Muscle layer of duodenum (tissue), 2 donors: Measurements from ENCODE around the gene HOXD8.

ENCODE experiments used
- H3K27ac ChIP-seq: one replicate; pipeline ENCODE4 v1.7.0; 2013; ENCODE audit warnings: mild to moderate bottlenecking, low read length
- H3K27me3 ChIP-seq: one replicate; pipeline ENCODE4 v1.7.0; 2013; ENCODE audit warnings: low read depth, mild to moderate bottlenecking, control low read depth, low read length
- H3K36me3 ChIP-seq, 2 donors: one replicate each; pipeline ENCODE4 v1.7.0; 2013; ENCODE audit warnings: low read length in 2 of 2, control low read depth in 1 of 2, mild to moderate bottlenecking in 1 of 2; ENCODE audit not compliant: insufficient read depth in 2 of 2, control insufficient read depth in 1 of 2
- H3K4me1 ChIP-seq, 2 donors: one replicate each; pipeline ENCODE4 v1.7.0; 2013; ENCODE audit warnings: low read length in 2 of 2, mild to moderate bottlenecking in 2 of 2, control low read depth in 1 of 2, moderate library complexity in 1 of 2; ENCODE audit not compliant: insufficient read depth in 2 of 2, control insufficient read depth in 1 of 2
- H3K4me3 ChIP-seq, 2 donors: one replicate each; pipeline ENCODE4 v1.7.0; 2013; ENCODE audit warnings: low read length in 2 of 2, low read depth in 1 of 2, mild to moderate bottlenecking in 1 of 2
- H3K9me3 ChIP-seq, 2 donors: one replicate each; pipeline ENCODE4 v1.7.0; 2013; ENCODE audit warnings: low read length in 2 of 2, control low read depth in 1 of 2, mild to moderate bottlenecking in 1 of 2; ENCODE audit not compliant: control insufficient read depth in 1 of 2
- donor health status: healthy.

Gene HOXD8

DNA sequence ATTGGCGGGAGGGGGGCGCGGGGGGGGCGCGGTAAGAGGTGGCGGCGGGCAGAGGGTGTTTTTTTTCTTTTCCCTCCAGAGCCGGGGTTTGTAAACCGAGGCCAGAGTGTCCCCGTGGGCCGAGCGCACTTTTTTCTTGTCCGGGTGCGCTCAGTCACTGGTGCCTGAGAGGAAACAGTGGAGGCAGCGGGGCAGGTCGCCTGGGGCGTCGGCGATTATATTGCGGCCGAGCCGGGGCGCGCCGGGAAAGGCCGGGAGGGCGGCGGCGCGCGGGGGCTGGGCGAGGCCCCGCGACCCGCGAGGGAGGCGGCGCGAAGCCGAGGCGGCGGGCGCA lies 275 bp downstream of the HOXD8 start:
- peaks cover 82% of the 10 kb centered on the region for H3K27me3 ChIP-seq
- H3K4me1 ChIP-seq, result peaks cover 0 to 17% of the 10 kb centered on the region in 2 donors
- no peaks in the 10 kb centered on the region for H3K36me3 ChIP-seq
- no peaks in the 10 kb centered on the region for H3K9me3 ChIP-seq
- H3K27ac ChIP-seq, result no peak overlapping the region
- peak overlapping the region in 1 of 2 donors; percentile 63 for H3K4me3 ChIP-seq

DNA sequence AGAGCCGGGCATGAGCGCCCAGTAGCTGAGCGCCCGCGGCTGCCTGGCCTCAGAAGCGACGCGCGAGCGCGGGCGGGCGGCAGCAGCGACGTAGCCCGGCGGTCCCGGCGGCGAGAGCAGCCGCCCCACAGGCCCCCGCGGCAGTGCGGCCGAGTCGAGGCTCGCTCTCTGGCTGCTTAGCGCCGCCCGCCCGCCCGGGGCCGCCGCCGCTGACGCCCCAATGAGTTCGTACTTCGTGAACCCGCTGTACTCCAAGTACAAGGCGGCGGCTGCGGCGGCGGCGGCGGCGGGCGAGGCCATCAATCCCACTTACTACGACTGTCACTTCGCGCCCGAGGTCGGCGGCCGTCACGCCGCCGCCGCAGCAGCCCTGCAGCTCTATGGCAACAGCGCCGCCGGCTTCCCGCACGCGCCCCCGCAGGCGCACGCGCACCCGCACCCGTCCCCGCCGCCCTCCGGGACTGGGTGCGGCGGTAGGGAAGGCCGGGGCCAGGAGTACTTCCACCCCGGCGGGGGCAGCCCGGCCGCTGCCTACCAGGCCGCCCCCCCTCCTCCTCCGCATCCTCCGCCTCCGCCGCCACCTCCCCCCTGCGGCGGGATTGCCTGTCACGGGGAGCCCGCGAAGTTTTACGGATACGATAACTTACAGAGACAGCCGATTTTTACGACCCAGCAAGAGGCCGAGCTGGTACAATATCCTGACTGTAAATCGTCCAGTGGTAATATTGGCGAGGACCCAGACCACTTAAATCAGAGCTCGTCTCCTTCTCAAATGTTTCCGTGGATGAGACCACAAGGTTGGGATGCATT lies 847 bp downstream of the HOXD8 start:
- Histone ChIP-seq H3K36me3 (no peaks in the 10 kb centered on the region), H3K27ac (no peak overlapping the region), H3K9me3 (peaks cover 0 to 1% of the 10 kb centered on the region in 2 donors), H3K4me3 (peak overlapping the region; percentile 13 to 63), H3K4me1 (peaks cover 0 to 17% of the 10 kb centered on the region in 2 donors), H3K27me3 (peaks cover 80% of the 10 kb centered on the region)

DNA sequence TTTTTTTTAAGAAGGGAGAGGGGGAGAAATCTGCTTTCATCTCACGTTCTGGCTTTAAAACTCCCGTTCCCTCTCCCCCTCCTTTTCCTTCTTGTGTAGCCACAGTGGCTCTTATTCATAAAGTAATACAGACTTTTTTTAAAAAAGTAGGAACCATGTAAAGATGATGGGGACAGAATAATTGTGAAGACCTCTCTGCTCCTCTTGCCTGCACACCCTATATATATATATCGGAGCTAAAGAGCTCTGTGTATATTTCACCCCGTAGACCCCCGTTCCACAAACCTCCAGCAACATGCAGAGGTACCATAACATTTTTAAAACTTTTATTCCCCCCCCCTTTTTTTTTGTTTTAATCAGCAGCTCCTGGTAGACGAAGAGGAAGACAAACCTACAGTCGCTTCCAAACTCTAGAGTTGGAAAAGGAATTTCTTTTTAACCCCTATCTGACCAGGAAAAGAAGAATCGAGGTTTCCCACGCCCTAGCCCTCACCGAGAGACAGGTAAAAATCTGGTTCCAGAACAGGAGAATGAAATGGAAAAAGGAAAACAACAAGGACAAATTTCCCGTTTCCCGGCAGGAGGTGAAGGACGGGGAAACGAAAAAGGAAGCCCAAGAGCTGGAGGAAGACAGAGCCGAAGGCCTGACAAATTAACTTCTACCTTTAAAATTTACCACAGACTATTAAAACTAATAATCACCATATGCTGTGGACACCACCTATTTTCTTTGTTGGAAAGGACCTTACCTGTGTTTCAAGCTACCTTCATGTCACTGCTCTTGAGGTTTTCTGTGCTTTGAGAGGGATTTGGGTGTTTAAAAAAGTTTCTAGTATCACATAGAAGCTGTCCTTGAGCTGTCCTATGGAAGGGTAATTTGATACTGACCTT lies 1.7 kb downstream of the HOXD8 start:
- peaks cover 0 to 17% of the 10 kb centered on the region in 2 donors for H3K4me1 ChIP-seq
- no peak overlapping the region for H3K27ac ChIP-seq
- H3K4me3 ChIP-seq, result peak overlapping the region; percentile 13 to 63
- H3K9me3 ChIP-seq, result peaks cover 0 to 5% of the 10 kb centered on the region in 2 donors
- peaks cover 80% of the 10 kb centered on the region for H3K27me3 ChIP-seq
- no peaks in the 10 kb centered on the region for H3K36me3 ChIP-seq

DNA sequence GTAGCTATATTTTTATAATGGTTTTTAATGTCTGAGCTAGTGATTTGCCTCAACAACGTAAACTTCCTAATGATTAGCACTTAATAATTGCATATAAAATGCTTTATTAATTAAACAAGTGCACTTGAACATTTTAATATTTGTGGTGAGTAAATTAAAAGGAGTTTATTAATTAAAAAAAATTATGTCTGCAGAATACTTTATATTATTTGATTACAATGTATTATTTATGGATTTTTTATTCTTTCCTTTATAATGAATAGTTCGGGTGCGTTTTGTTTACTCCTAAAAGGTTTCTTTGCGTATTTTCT lies 2.3 kb downstream of the HOXD8 start:
- Histone ChIP-seq H3K9me3 (peaks cover 0 to 5% of the 10 kb centered on the region in 2 donors), H3K36me3 (no peaks in the 10 kb centered on the region), H3K4me3 (no peak overlapping the region), H3K27ac (no peak overlapping the region), H3K27me3 (peaks cover 80% of the 10 kb centered on the region), H3K4me1 (peaks cover 0 to 20% of the 10 kb centered on the region in 2 donors)

DNA sequence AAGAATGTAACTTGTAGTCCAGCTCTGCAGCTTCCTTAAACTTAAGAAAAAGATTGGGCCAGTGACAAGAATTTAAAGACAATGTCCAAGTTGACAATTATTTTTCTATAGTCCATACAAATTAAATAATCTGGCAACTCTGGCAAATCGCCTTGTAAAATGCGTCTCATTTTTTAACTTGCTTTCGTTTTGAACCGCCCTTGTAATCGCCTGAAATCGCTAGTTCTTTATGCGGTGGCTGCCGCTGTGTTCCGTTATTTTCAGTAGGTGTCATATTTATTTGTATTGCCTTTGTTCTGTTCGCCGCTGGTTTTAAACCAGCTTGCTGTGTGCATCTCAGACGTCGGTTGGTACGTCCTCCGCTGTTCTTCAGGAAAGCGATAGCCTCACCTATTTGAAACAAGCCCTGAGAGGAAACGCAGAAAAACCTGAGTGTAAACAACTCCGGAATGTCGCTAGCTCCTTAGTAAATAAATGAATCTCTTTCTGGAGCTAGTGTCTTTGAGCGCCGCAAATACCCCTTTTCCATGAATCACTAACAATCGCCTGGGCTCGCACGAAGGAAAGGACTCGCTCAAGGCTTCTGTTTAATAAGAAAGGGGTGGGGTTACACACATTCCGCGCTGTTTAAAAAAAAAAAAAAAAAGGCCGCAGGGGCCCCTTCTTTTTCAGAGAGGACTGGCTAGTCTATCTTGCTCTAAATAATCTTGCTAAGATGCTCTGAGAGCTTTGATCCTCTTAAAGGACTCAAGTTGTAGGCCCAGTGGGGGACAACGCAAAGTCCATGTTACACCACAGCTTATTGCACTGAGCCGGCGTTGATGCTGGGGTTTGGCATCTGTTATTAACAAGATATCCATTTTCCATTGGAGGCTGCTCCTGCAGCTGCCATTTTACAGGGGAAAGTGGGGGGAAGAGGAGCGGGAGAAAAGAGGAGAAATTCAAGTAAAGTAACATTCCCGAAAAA lies 3.0 kb downstream of the HOXD8 start:
- Histone ChIP-seq H3K36me3 (no peaks in the 10 kb centered on the region), H3K4me1 (peaks cover 0 to 23% of the 10 kb centered on the region in 2 donors), H3K27ac (peak overlapping the region; percentile 1), H3K9me3 (peaks cover 0 to 5% of the 10 kb centered on the region in 2 donors), H3K4me3 (peak overlapping the region; percentile 27 to 63), H3K27me3 (peaks cover 81% of the 10 kb centered on the region)

DNA sequence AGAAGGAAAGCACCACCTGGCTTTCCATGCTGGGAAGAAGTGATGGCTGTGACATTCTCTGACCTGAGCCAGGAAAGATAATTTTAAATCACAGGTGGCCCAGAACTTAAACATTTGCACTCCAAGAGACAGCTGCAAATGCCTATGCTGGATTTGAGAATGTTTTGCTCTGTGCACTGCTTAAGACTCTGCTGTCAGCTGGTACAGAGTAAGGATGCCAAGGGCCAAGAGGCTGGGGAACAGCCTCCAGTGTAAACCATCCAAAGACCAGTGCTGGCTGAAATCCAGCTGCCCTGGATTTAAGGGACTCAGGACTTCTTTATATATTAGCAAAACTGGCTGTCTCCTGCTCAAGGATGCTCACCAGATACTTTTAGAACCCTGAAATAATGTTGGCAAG lies 3.9 kb downstream of the HOXD8 start:
- Histone ChIP-seq H3K4me3 (no peak overlapping the region), H3K9me3 (peaks cover 0 to 5% of the 10 kb centered on the region in 2 donors), H3K4me1 (peaks cover 0 to 23% of the 10 kb centered on the region in 2 donors), H3K27me3 (peaks cover 81% of the 10 kb centered on the region), H3K27ac (no peak overlapping the region), H3K36me3 (no peaks in the 10 kb centered on the region)

DNA sequence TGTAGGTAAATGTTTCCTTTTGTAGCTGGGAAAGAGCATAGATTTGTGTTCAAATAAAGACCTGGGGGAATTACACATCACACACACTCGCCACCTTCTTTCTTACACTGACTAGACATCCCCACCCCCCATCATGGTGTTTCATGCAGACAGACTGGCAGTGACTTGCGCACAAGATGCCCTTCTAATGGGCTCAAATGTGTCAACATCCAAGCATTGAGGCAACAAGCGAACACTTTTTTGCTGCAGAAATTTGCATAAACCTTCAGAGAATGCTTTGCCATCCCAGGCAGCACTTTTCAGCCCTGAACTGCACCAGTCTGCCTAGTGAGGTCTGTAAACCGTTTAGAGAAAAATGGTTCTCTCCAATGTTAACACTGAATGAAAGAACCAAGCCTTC lies 4.5 kb downstream of the HOXD8 start:
- no peak overlapping the region for H3K27ac ChIP-seq
- H3K4me1 ChIP-seq, result peaks cover 0 to 17% of the 10 kb centered on the region in 2 donors
- peaks cover 81% of the 10 kb centered on the region for H3K27me3 ChIP-seq

DNA sequence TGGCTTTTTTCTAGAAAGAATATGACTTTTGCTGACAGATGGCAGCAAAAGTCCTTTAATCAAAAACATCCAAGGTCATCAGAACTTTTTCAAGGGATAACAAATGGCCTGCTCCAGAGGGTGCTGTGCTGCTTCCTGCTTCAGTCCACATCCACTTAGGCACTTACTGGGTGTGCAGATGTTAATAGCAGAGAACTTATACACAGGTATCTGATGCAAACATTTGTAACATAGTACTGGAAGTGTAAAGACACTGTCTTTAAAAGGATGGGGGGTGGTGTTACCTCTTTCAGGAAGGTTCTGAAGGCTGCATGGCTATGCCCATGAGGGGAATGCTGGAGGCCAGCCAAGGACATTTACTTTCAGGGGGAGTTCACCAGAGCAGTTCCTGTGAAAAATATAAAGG lies 5.5 kb downstream of the HOXD8 start:
- Histone ChIP-seq H3K4me3 (no peak overlapping the region), H3K27ac (no peak overlapping the region), H3K27me3 (peaks cover 86% of the 10 kb centered on the region), H3K36me3 (no peaks in the 10 kb centered on the region), H3K9me3 (peaks cover 0 to 5% of the 10 kb centered on the region in 2 donors), H3K4me1 (peaks cover 0 to 14% of the 10 kb centered on the region in 2 donors)

More for the DNA sequence above, 4.5 kb downstream of the HOXD8 start:
- no peak overlapping the region for H3K4me3 ChIP-seq
- H3K9me3 ChIP-seq, result peaks cover 0 to 5% of the 10 kb centered on the region in 2 donors
- no peaks in the 10 kb centered on the region for H3K36me3 ChIP-seq

DNA sequence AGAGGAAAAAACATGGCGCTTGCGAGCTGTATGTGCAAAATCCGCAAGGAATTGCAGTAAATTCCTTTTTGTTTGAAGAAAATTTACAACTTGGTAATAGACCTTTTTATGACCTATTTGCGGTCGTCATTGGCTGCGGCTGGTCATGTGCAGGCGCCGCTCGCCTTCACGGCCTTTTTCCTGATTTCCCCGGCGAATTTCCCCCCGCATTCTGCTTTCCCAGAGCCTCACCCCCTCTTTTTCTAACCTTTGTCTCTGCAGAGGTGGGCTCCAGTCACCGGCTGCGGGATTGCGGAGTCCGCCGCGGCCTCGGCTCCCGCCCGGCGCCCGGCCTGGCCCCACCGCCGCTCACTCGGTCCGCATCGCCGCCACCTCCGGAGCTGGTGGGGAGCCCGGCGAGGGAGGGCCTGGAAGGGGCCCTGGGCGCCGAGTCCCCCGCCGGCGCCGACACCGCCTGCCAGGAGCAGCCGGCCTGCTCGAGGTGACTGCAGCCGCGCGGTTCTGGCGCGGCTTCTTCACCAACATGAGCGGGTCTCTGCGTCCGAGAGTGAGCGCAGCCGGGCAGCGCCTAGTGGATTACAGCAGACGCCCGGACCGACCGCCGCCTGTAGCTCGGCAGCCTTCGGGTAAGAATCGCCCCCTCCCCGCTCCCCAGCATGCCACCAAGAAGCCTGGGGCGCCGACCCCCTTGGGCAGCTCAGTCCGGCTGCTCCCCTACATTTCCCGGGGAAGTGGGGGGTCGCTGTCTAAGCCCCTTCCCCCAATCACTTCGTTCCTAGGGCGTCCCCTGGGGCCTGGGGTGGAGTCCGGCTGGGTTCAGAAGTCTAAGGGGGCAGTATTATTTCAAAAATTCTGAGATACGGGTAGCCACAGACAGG lies 7.1 kb downstream of the HOXD8 start:
- Histone ChIP-seq H3K27ac (no peak overlapping the region), H3K4me3 (peak overlapping the region; percentile 51 to 61), H3K4me1 (peaks cover 0 to 19% of the 10 kb centered on the region in 2 donors), H3K27me3 (peaks cover 86% of the 10 kb centered on the region), H3K9me3 (peaks cover 0 to 5% of the 10 kb centered on the region in 2 donors), H3K36me3 (no peaks in the 10 kb centered on the region)

DNA sequence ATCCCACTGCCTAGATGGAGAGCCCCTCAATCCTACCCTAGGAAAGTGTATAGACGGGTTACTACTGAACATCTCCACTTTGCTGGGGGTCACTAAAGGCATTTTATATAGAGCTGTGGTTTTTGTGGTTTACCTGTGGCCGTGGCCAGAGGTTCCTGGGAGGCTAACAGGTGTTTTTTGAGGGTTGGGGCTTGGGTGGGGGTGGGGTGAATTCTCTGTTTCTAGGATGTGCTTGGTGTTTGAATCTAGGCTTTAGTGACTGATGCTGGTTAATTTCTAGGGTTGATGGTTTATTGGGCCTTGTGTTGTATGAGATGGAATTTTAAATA lies 7.7 kb downstream of the HOXD8 start:
- Histone ChIP-seq H3K9me3 (peaks cover 0 to 5% of the 10 kb centered on the region in 2 donors), H3K4me3 (peak overlapping the region in 1 of 2 donors; percentile 33), H3K27ac (no peak overlapping the region), H3K27me3 (peaks cover 83% of the 10 kb centered on the region), H3K4me1 (peaks cover 0 to 19% of the 10 kb centered on the region in 2 donors), H3K36me3 (no peaks in the 10 kb centered on the region)
